PC-3 (cell line): Measurements from ENCODE around the gene SULT6B1. TPM values are rescaled to one million over a fixed set of nuclear protein-coding genes. Genes with fewer than 3 reads are reported as not detected.

ENCODE experiments used
- ATAC-seq: fragments of 200-7000 bp; cut with Tn5 transposase; 2 replicates; pipeline ENCODE4 v1.9.1; 2020; ENCODE audit warnings: mild to moderate bottlenecking, moderate library complexity
- BruUV-seq: library from RNA; stranded (reverse); fragments of 400-500 nt; replicated peaks from 2 replicates; lab custom pipeline; 2021; lab: Mats Ljungman, UMichigan
- CTCF ChIA-PET: fragments of 300-600 bp; sonication (Branson Sonifier 250); formaldehyde crosslinking; loops from one replicate; lab custom pipeline; 2022; ENCODE audit warnings: antibody characterized with exemption; lab: Charles Lee
- POLR2A ChIA-PET: fragments of 300-600 bp; sonication (Branson Sonifier 250); formaldehyde crosslinking; loops from one replicate; lab custom pipeline; 2022; ENCODE audit warnings: antibody characterized with exemption; ENCODE audit not compliant: unreplicated experiment; lab: Charles Lee
- DNase-seq: peaks from one replicate; pipeline ENCODE4 v3.0.0-alpha.2; 2015
- H2AFZ ChIP-seq: fragments of 300-600 bp; sonication (generic); 2 replicates; pipeline ENCODE4 v1.6.0; 2016; ENCODE audit warnings: antibody characterized with exemption, low read length
- H3F3A ChIP-seq: fragments of 300-600 bp; sonication (generic); one replicate; pipeline ENCODE4 v1.6.0; 2017; ENCODE audit warnings: antibody characterized with exemption, low read length, control low read depth, mild to moderate bottlenecking; ENCODE audit not compliant: unreplicated experiment
- H3K27ac ChIP-seq: fragments of 300-600 bp; sonication (generic); 2 replicates; pipeline ENCODE4 v1.5.1; 2016; ENCODE audit warnings: mild to moderate bottlenecking, low read length
- H3K27me3 ChIP-seq: fragments of 300-600 bp; sonication (generic); 2 replicates; pipeline ENCODE4 v1.6.1; 2016; ENCODE audit warnings: low read length, mixed read lengths
- H3K36me3 ChIP-seq: fragments of 300-600 bp; sonication (generic); 2 replicates; pipeline ENCODE4 v1.6.1; 2016; ENCODE audit warnings: low read depth, mixed run types, low read length, mixed read lengths
- H3K4me1 ChIP-seq: fragments of 300-600 bp; sonication (generic); 2 replicates; pipeline ENCODE4 v1.5.1; 2016; ENCODE audit warnings: low read length; ENCODE audit not compliant: insufficient read depth
- H3K4me2 ChIP-seq: fragments of 300-600 bp; sonication (generic); 2 replicates; pipeline ENCODE4 v1.6.0; 2016; ENCODE audit warnings: low read length
- H3K4me3 ChIP-seq: fragments of 300-600 bp; sonication (generic); 2 replicates; pipeline ENCODE4 v1.5.1; 2016; ENCODE audit warnings: mild to moderate bottlenecking, low read length, mixed read lengths
- H3K79me2 ChIP-seq: fragments of 300-600 bp; sonication (generic); 2 replicates; pipeline ENCODE4 v1.6.1; 2017; ENCODE audit warnings: low read length, mixed read lengths
- H3K9ac ChIP-seq: fragments of 300-600 bp; sonication (generic); 2 replicates; pipeline ENCODE4 v1.6.0; 2016; ENCODE audit warnings: mild to moderate bottlenecking, low read length
- H3K9me2 ChIP-seq: fragments of 300-600 bp; sonication (generic); replicated peaks from 2 replicates; pipeline ENCODE4 v1.6.1; 2016; ENCODE audit warnings: mixed run types, low read length, mixed read lengths
- H3K9me3 ChIP-seq: fragments of 300-600 bp; sonication (generic); 2 replicates; pipeline ENCODE4 v1.6.1; 2016; ENCODE audit warnings: low read length, mixed read lengths
- H4K20me1 ChIP-seq: fragments of 300-600 bp; sonication (generic); 2 replicates; pipeline ENCODE4 v1.6.1; 2016; ENCODE audit warnings: low read length, mixed read lengths
- CTCF ChIP-seq: fragments of 300-600 bp; sonication (generic); conservative IDR thresholded peaks from 2 replicates; pipeline ENCODE4 v1.5.1; 2017; ENCODE audit warnings: antibody characterized with exemption, low read depth, mild to moderate bottlenecking, low read length
- EZH2 ChIP-seq: fragments of 300-600 bp; sonication (generic); IDR thresholded peaks from one replicate; pipeline ENCODE4 v1.6.1; 2017; ENCODE audit warnings: antibody characterized with exemption, mild to moderate bottlenecking, low read length; ENCODE audit not compliant: unreplicated experiment
- EZH2phosphoT487 ChIP-seq: fragments of 300-600 bp; sonication (generic); IDR thresholded peaks from 2 replicates; pipeline ENCODE4 v1.6.1; 2018; ENCODE audit warnings: mild to moderate bottlenecking, antibody characterized with exemption, low read length, borderline replicate concordance
- intact Hi-C: fragments of 100-400 bp; cut with micrococcal nuclease; formaldehyde crosslinking; loops from 2 replicates; pipeline ENCODE4 v1.9.0; 2023
- total RNA-seq: library from RNA; depleted of rRNA; stranded (reverse); fragments of >200 nt; gene quantifications from 2 replicates; pipeline ENCODE4 v1.2.3, GENCODE V29; 2014

Gene SULT6B1
- total RNA-seq, 1 experiment from 2014 or later = not detected

GRCh38 chr2:37231241-37232130 lies 43.0 kb upstream of the SULT6B1 start, which contains the start of the genes CEBPZ and NDUFAF7:
CEBPZ (minus strand) TSS chr2:37231596; CDS start chr2:37231567, 29 bp downstream.
NDUFAF7 (plus strand) TSS chr2:37231658; CDS start chr2:37231706, 48 bp downstream.
- intact Hi-C loops = loop anchor here (2.0 kb wide), 1 partner anchor 75 kb away; the partner anchor contains the start of gene EIF2AK2
- Histone ChIP-seq H3K4me2 (peak within 1 kb of the TSS; percentile 91), H3F3A (no peaks in the 10 kb centered on the region), H3K9me2 (no peaks in the 10 kb centered on the region), H3K79me2 (peaks cover 96% of the 10 kb centered on the region), H3K36me3 (peaks cover 24% of the 10 kb centered on the region), H3K27me3 (no peaks in the 10 kb centered on the region), H3K9ac (peak within 1 kb of the TSS; percentile 92), H2AFZ (peak within 1 kb of the TSS; percentile 89), H3K27ac (peak within 1 kb of the TSS; percentile 66), H3K4me1 (peaks cover 23% of the 10 kb centered on the region), H3K9me3 (no peaks in the 10 kb centered on the region), H4K20me1 (peaks cover 20% of the 10 kb centered on the region), H3K4me3 (peak within 1 kb of the TSS; percentile 91)
- peak; percentile 94 for DNase-seq
- peak; percentile 96 for ATAC-seq
- BruUV-seq = TSS peak; percentile 75
- no peak for TF ChIP-seq EZH2
- POLR2A ChIA-PET = interaction anchor here (1.4 kb wide), 1 partner anchor 90 kb away, joined by 4 read pairs; no protein-coding TSS in a partner anchor
- CTCF ChIA-PET = no interaction called here

- peaks cover 28% of the 10 kb centered on the region for H3K36me3 ChIP-seq
- peak; percentile 26 for DNase-seq
- no peaks in the 10 kb centered on the region for H3K27me3 ChIP-seq
- H3K4me2 ChIP-seq = peak overlapping the region; percentile 91
- peak overlapping the region; percentile 66 for H3K27ac ChIP-seq
- intact Hi-C loops = loop anchor here (2.0 kb wide), 1 partner anchor 74 kb away; the partner anchor contains the start of gene EIF2AK2
- peak; percentile 3; the same call in 1 of the 2 replicates for ATAC-seq
- H3F3A ChIP-seq = no peaks in the 10 kb centered on the region
- no peaks in the 10 kb centered on the region for H3K9me3 ChIP-seq
- no peak for TF ChIP-seq CTCF
- TF ChIP-seq EZH2 = no peak
- H3K4me3 ChIP-seq = peak overlapping the region; percentile 91
- peak overlapping the region; percentile 89; the same call in 1 of the 2 replicates for H2AFZ ChIP-seq
- ChIA-PET POLR2A (no interaction called here), CTCF (no interaction called here)
- peaks cover 95% of the 10 kb centered on the region for H3K79me2 ChIP-seq
- peaks cover 23% of the 10 kb centered on the region for H3K4me1 ChIP-seq
- no TSS peak for BruUV-seq
- H4K20me1 ChIP-seq = peaks cover 20% of the 10 kb centered on the region
- no peaks in the 10 kb centered on the region for H3K9me2 ChIP-seq
- H3K9ac ChIP-seq = peak overlapping the region; percentile 92
These were observed 42.1 kb upstream of the SULT6B1 start for GRCh38 chr2:37230581-37230980.

DNA sequence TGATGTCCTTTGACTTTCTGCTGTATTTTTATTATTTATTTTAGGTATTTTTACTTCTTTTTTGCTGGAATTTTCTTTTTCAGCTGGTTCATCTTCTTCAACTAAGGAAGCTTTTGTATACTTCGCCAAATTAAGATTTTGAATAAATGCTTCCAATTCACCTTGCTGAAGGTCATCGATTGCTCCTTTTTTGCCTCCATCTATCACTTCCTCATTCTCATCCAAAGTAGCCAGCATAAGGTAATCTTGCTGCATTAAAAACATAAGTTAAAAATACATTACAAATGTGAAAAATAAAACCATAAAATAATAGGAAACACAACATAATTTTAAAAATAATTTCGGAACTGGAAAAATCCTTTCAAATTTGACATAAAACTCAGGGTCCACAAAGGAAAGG lies 40.3 kb upstream of the SULT6B1 start:
- Histone ChIP-seq H3F3A (no peaks in the 10 kb centered on the region), H3K27me3 (no peaks in the 10 kb centered on the region), H3K79me2 (peaks cover 92% of the 10 kb centered on the region), H3K4me3 (no peak overlapping the region), H3K9me3 (no peaks in the 10 kb centered on the region), H3K27ac (no peak overlapping the region), H3K4me2 (no peak overlapping the region; the same call in 1 of the 2 replicates), H3K36me3 (peaks cover 33% of the 10 kb centered on the region), H3K9me2 (no peaks in the 10 kb centered on the region), H4K20me1 (peaks cover 28% of the 10 kb centered on the region), H2AFZ (no peak overlapping the region), H3K4me1 (peaks cover 23% of the 10 kb centered on the region), H3K9ac (no peak overlapping the region)
- intact Hi-C loops = no loop called here
- DNase-seq (no peak), ATAC-seq (no peak)
- BruUV-seq = no TSS peak
- ChIA-PET CTCF (no interaction called here), POLR2A (no interaction called here)
- TF ChIP-seq EZH2phosphoT487 = no peak
- no peak for TF ChIP-seq EZH2
